Tibial nerve (tissue), 4 donors: ENCODE results near the gene STAT5B.
"Not testable (repeated sequence)": the region's sequence is repeated elsewhere in the genome, so short reads cannot be mapped to it uniquely, and the experiment has no call there.

Experiments used
- CTCF ChIP-seq, 5 experiments: fragments of 200-600 bp in 3 of 5; fragments of 450-650 bp in 2 of 5; sonication (generic) in 3 of 5; IDR thresholded peaks; one replicate each; pipeline ENCODE4 v1.5.1; 2016 to 2019; ENCODE audit warnings: antibody characterized with exemption in 5 of 5, mild to moderate bottlenecking in 3 of 5, moderate library complexity in 2 of 5
- EP300 ChIP-seq, 2 donors: sonication (generic); formaldehyde crosslinking; IDR thresholded peaks; one replicate each; pipeline ENCODE4 v1.6.1; 2017; ENCODE audit warnings: antibody characterized with exemption in 2 of 2, mild to moderate bottlenecking in 1 of 2
- POLR2A ChIP-seq, 2 donors: fragments of 450-650 bp; IDR thresholded peaks; one replicate each; pipeline ENCODE4 v1.6.1; 2017; ENCODE audit warnings: antibody characterized with exemption in 2 of 2, mild to moderate bottlenecking in 2 of 2, moderate library complexity in 2 of 2

DNA sequence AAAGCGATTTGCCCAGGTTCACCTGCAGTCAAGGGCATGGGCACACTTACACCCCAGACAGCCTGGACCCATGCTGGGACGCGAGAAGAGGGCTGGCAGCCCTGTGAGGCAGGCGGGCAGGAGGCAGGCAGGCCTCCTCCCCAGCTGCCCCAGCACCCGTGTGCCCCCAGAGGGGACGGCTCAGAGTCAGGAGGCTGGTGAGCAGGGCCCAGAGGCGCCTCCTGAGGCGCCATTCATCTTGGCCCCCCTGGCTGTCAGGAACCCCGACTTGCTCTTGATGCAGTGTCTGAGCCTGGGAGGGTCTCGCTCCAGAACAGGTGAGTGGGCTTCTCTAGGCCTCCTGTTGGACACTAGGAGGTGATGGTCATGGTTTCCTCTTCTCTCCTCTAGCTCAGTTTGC lies 23.2 kb upstream of the STAT5B start:
- TF ChIP-seq POLR2A, EP300, CTCF (IDR thresholded peaks at IDR 0.05): not testable (repeated sequence)
